Peyer's patch (tissue), 4 donors: ENCODE data around the gene TAP2.

ENCODE experiments used
- POLR2A ChIP-seq, 2 donors: fragments of 450-650 bp; IDR thresholded peaks; one replicate each; pipeline ENCODE4 v1.5.1; 2017; ENCODE audit warnings: antibody characterized with exemption in 2 of 2, mild to moderate bottlenecking in 2 of 2, moderate library complexity in 2 of 2
- TF ChIP-seq, protein P1 (sequence below), 6 experiments: fragments of 450-650 bp in 4 of 6; fragments of 200-600 bp in 2 of 6; sonication (generic) in 1 of 6; IDR thresholded peaks; one replicate each; pipeline ENCODE4 v1.5.1; 2017 to 2019; ENCODE audit warnings: antibody characterized with exemption in 6 of 6, mild to moderate bottlenecking in 3 of 6, moderate library complexity in 1 of 6

DNA sequence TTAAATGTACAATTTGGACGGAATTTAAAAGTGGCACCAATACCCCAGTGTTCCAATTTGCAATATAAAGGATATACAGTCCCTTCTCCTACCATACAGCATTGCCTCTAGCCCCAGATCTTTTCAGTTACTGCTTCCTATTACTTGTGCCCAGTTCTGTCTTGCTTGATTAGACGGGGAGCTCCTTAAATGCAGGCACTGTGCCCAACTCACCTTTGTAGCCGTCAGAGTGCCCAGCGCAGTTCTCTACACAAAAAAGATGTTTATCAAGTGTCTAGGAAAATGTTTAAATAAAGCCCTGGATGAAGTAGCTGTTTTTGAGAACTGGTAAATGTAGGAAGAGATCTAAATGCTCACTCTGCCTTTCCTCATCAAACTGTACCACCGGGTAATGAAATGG lies 7.6 kb downstream of the TAP2 start:
- TF ChIP-seq, protein P1, sequence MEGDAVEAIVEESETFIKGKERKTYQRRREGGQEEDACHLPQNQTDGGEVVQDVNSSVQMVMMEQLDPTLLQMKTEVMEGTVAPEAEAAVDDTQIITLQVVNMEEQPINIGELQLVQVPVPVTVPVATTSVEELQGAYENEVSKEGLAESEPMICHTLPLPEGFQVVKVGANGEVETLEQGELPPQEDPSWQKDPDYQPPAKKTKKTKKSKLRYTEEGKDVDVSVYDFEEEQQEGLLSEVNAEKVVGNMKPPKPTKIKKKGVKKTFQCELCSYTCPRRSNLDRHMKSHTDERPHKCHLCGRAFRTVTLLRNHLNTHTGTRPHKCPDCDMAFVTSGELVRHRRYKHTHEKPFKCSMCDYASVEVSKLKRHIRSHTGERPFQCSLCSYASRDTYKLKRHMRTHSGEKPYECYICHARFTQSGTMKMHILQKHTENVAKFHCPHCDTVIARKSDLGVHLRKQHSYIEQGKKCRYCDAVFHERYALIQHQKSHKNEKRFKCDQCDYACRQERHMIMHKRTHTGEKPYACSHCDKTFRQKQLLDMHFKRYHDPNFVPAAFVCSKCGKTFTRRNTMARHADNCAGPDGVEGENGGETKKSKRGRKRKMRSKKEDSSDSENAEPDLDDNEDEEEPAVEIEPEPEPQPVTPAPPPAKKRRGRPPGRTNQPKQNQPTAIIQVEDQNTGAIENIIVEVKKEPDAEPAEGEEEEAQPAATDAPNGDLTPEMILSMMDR (IDR thresholded peaks at IDR 0.05) = no peak
- TF ChIP-seq POLR2A (IDR thresholded peaks at IDR 0.05) = no peak
